HG02938 (cell line): ENCODE measurements around the gene PTPRD.

ENCODE experiments used
- ATAC-seq: cut with Tn5 transposase; IDR thresholded peaks from one replicate; pipeline ENCODE4 v1.9.1; 2021; ENCODE audit warnings: mild to moderate bottlenecking, moderate library complexity; ENCODE audit not compliant: unreplicated experiment

The PTPRD gene

GRCh38 chr9:8337834-8338766 is 2274.7 kb downstream of the PTPRD start:
- no peak for ATAC-seq

GRCh38 chr9:8332871-8333270 is 2279.9 kb downstream of the PTPRD start:
- no peak for ATAC-seq

GRCh38 chr9:8332331-8332650 is 2280.5 kb downstream of the PTPRD start:
- ATAC-seq: no peak

GRCh38 chr9:8331507-8332330 is 2281.1 kb downstream of the PTPRD start:
- no peak for ATAC-seq

GRCh38 chr9:8329561-8330283 is 2283.1 kb downstream of the PTPRD start:
- no peak for ATAC-seq

- no peak for ATAC-seq
These were observed 2297.6 kb downstream of the PTPRD start for GRCh38 chr9:8315211-8315610.

- no peak for ATAC-seq
These were observed 2303.5 kb downstream of the PTPRD start for GRCh38 chr9:8309258-8309657.

- no peak for ATAC-seq
These were observed 2308.1 kb downstream of the PTPRD start for GRCh38 chr9:8304720-8305119.

- ATAC-seq: no peak
These were observed 2311.5 kb downstream of the PTPRD start for GRCh38 chr9:8301296-8301695.

- ATAC-seq: no peak
These were observed 2315.8 kb downstream of the PTPRD start for GRCh38 chr9:8297047-8297446.

- no peak for ATAC-seq
These were observed 2320.1 kb downstream of the PTPRD start for GRCh38 chr9:8292657-8293056.

GRCh38 chr9:8289681-8290080 is 2323.1 kb downstream of the PTPRD start:
- no peak for ATAC-seq

- ATAC-seq: no peak
These were observed 2324.8 kb downstream of the PTPRD start for GRCh38 chr9:8287970-8288369.

GRCh38 chr9:8287501-8287900 is 2325.3 kb downstream of the PTPRD start:
- ATAC-seq: no peak

- ATAC-seq: no peak
These were observed 2327.9 kb downstream of the PTPRD start for GRCh38 chr9:8284884-8285283.

GRCh38 chr9:8282535-8282934 is 2330.3 kb downstream of the PTPRD start:
- no peak for ATAC-seq

- ATAC-seq: no peak
These were observed 2332.0 kb downstream of the PTPRD start for GRCh38 chr9:8280811-8281210.

GRCh38 chr9:8278048-8278447 is 2334.8 kb downstream of the PTPRD start:
- ATAC-seq: no peak

GRCh38 chr9:8270235-8270634 is 2342.6 kb downstream of the PTPRD start:
- ATAC-seq: no peak

- no peak for ATAC-seq
These were observed 2343.9 kb downstream of the PTPRD start for GRCh38 chr9:8268881-8269280.

- ATAC-seq: no peak
These were observed 2344.5 kb downstream of the PTPRD start for GRCh38 chr9:8268216-8268878.
